Naive thymus-derived CD4-positive, alpha-beta T cell (primary cell): ENCODE measurements around the gene AMBRA1. TPM values are rescaled to one million over a fixed set of nuclear protein-coding genes. Genes with fewer than 3 reads are reported as not detected.

Experiments
- ATAC-seq: fragments of 150-1000 bp; cut with Tn5 transposase; 2 replicates; pipeline ENCODE4 v1.10.0; 2021; ENCODE audit warnings: mild to moderate bottlenecking, moderate library complexity
- CTCF ChIA-PET: fragments of 350-600 bp; sonication (Branson Sonifier 250); formaldehyde crosslinking; loops from one replicate; lab custom pipeline; 2021; ENCODE audit warnings: antibody characterized with exemption; lab: Charles Lee
- POLR2A ChIA-PET: fragments of 350-600 bp; sonication (Branson Sonifier 250); formaldehyde crosslinking; loops from one replicate; lab custom pipeline; 2021; ENCODE audit warnings: antibody characterized with exemption, inconsistent platforms; lab: Charles Lee
- DNase-seq, 9 donors: peaks; one replicate each; pipeline versions ENCODE4 v3.0.0 to v3.0.0-alpha.2; 2020 to 2022; ENCODE audit warnings: mixed read lengths in 1 of 9
- H3K27ac ChIP-seq: one replicate; pipeline ENCODE4 v1.7.0; 2013; ENCODE audit warnings: mild to moderate bottlenecking, low read depth, low read length, moderate library complexity
- H3K27me3 ChIP-seq, 2 donors: one replicate each; pipeline ENCODE4 v1.7.0; 2013; ENCODE audit warnings: low read length in 2 of 2, mild to moderate bottlenecking in 2 of 2, moderate library complexity in 2 of 2; ENCODE audit not compliant: control insufficient read depth in 2 of 2, insufficient read depth in 2 of 2
- H3K36me3 ChIP-seq, 3 experiments: 1 replicate in 2 of 3; 2 replicates in 1 of 3; pipeline ENCODE4 v1.7.0; 2013; ENCODE audit warnings: low read length in 3 of 3, mild to moderate bottlenecking in 3 of 3, moderate library complexity in 1 of 3; ENCODE audit not compliant: insufficient read depth in 3 of 3, control insufficient read depth in 2 of 3
- H3K4me1 ChIP-seq, 2 donors: one replicate each; pipeline ENCODE4 v1.7.0; 2013; ENCODE audit warnings: low read length in 2 of 2, mild to moderate bottlenecking in 2 of 2, moderate library complexity in 1 of 2; ENCODE audit not compliant: control insufficient read depth in 2 of 2, insufficient read depth in 2 of 2
- H3K4me3 ChIP-seq: 2 replicates; pipeline ENCODE4 v1.7.0; 2013; ENCODE audit warnings: mild to moderate bottlenecking, low read length
- H3K9me3 ChIP-seq, 3 experiments: 1 replicate in 2 of 3; 2 replicates in 1 of 3; pipeline ENCODE4 v1.7.0; 2013; ENCODE audit warnings: low read length in 3 of 3; ENCODE audit not compliant: control insufficient read depth in 2 of 3
- H3K27ac Mint-ChIP-seq, 9 donors: one replicate each; pipeline ENCODE4 v1.8.0; 2020 to 2022; ENCODE audit warnings: mixed read lengths in 9 of 9, mild to moderate bottlenecking in 8 of 9, moderate library complexity in 5 of 9, inconsistent platforms in 2 of 9
- H3K27me3 Mint-ChIP-seq, 5 donors: one replicate each; pipeline ENCODE4 v1.8.0; 2021 to 2022; ENCODE audit warnings: mixed read lengths in 5 of 5, mild to moderate bottlenecking in 1 of 5
- H3K36me3 Mint-ChIP-seq, 5 donors: one replicate each; pipeline ENCODE4 v1.8.0; 2020 to 2022; ENCODE audit warnings: mixed read lengths in 5 of 5, mild to moderate bottlenecking in 3 of 5, inconsistent platforms in 1 of 5
- H3K4me1 Mint-ChIP-seq, 7 donors: one replicate each; pipeline ENCODE4 v1.8.0; 2020 to 2022; ENCODE audit warnings: mixed read lengths in 7 of 7, mild to moderate bottlenecking in 3 of 7, inconsistent platforms in 1 of 7
- H3K4me3 Mint-ChIP-seq, 10 donors: one replicate each; pipeline ENCODE4 v1.8.0; 2020 to 2022; ENCODE audit warnings: mild to moderate bottlenecking in 10 of 10, mixed read lengths in 10 of 10, moderate library complexity in 6 of 10, inconsistent platforms in 2 of 10
- H3K9me3 Mint-ChIP-seq, 11 donors: one replicate each; pipeline ENCODE4 v1.8.0; 2020 to 2022; ENCODE audit warnings: mixed read lengths in 11 of 11, mild to moderate bottlenecking in 4 of 11, inconsistent platforms in 1 of 11, moderate library complexity in 1 of 11
- intact Hi-C, 2 donors: fragments of 100-400 bp; cut with micrococcal nuclease; formaldehyde crosslinking; loops; one replicate each; pipeline ENCODE4 v1.15.1; 2023
- polyA plus RNA-seq, 2 donors: library from polyadenylated mRNA; unstranded; fragments of 300-500 nt; fragmentation: Illumina TruSeq; gene quantifications; one replicate each; pipeline ENCODE4 v1.2.3, GENCODE V29; 2021
- total RNA-seq, 6 experiments: library from RNA in 5 of 6; stranded (reverse) in 5 of 6; gene quantifications; 1 replicate in 5 of 6; 2 replicates in 1 of 6; pipeline ENCODE4 v1.2.3 and lab custom pipeline; 2021 to 2026

Gene AMBRA1
- total and polyA plus RNA-seq, 7 experiments from 2014 or later = 8.9 to 48.7 (median 41.2) TPM

DNA sequence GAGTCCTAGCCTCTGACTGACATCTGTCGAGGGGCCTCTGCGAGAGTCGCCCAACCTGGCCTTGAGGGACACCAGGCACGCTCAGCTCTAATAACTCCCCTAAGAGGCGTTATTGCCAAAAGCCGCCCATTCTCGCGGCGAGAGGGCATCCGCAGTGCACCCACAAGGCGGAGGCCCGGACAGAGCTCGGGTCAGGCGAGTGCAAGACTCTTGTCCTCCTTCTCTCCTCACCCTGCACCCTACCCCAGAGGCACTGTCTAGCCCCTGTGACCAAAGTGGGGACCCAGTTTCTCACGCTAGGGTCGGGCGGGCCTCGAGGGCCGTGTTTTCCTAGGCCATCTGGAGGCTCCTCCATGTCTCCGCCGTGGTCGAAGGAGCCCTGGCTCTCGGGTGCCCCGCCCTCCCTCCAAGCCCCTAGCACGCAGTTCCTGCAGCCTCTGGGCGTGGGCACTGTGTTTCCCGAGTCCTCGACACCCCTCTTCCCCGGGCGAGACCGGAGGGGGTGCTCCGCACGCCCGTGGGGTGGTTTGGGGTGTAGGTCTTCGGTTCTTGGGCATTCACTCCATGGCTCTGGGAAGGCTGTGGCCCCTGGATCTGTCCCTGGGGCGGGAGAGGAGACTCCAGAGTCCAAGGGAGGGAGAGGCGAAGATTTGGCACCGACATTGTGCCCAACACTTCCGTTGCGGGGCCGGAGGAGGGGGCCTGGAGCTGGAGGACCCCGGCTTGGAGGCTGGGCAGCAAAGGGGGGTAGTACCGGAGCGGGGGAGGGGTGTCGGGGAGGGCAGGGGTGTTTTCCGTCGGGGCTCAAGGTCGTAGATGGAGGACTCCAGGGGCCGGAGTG, 203.3 kb downstream of the AMBRA1 start:
- peaks cover 0 to 21% of the 10 kb centered on the region in 2 donors for H3K27me3 ChIP-seq
- H3K4me3 ChIP-seq = no peak overlapping the region
- no peaks in the 10 kb centered on the region for H3K9me3 ChIP-seq
- Mint-ChIP-seq H3K9me3 (peaks cover 0 to 4% (median 0%) of the 10 kb centered on the region in 11 donors), H3K27me3 (peaks cover 45 to 63% (median 55%) of the 10 kb centered on the region in 5 donors), H3K36me3 (peaks cover 0 to 2% (median 0%) of the 10 kb centered on the region in 5 donors), H3K4me1 (peaks cover 7 to 35% (median 27%) of the 10 kb centered on the region in 7 donors), H3K4me3 (peak overlapping the region; percentile 36 to 72 (median 54)), H3K27ac (peak overlapping the region in 1 of 9 donors; percentile 56)
- ChIA-PET CTCF (no interaction called here), POLR2A (no interaction called here)
- intact Hi-C loops = loop anchor here in 1 of 2 donors (5.0 kb wide), 1 partner anchor 227 kb away; the partner anchor contains the start of genes ATG13 and HARBI1
- H3K4me1 ChIP-seq = peaks cover 14 to 21% of the 10 kb centered on the region in 2 donors
- ATAC-seq = no peak
- H3K27ac ChIP-seq = no peak overlapping the region
- DNase-seq = no peak
- no peaks in the 10 kb centered on the region for H3K36me3 ChIP-seq

DNA sequence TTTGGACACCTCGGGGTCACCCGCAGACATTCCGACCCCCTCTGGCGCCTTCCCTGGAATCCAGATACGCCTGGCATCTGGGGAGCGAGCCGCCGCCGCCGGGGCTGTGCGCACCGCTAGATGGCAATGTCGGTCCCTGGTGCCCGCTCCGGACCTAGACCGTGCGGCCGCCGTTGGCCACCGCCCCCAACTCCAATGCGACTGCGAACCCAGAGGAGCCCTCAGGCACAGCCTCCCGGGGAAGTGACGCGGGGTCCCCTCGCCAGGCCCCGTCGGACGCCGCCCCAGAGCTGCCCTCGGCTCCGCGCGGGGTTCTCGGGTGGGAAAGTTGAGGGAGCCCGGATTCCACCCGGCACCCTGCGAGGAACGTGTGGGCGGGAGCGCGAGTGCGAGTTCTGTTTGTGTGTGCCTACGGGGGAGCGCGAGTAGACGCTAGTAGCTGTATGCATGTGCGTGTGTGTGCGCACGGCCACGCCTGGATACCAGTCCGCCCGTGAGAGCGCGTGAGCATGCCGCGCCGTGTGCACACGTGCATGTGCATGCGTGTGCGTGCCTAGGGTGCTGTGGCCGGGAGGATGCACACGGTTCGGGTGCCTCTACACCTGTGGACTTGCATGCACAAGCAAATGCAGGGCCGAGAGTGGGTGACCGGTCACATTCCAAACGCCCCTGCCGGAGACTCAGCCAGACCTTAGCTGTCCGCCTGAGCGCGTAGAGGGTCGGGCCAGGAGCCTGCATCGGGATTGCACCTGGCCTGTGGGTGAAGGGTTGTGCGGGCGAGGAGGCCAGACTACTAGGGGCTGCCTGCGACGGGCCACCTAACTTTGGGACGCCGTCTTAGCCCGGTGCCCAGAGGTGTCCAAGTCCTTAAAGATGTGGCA, 204.1 kb downstream of the AMBRA1 start:
- H3K4me3 Mint-ChIP-seq = peak overlapping the region in 9 of 10 donors; percentile 38 to 72 (median 54)
- peaks cover 45 to 70% (median 58%) of the 10 kb centered on the region in 5 donors for H3K27me3 Mint-ChIP-seq
- peaks cover 7 to 35% (median 27%) of the 10 kb centered on the region in 7 donors for H3K4me1 Mint-ChIP-seq
- ATAC-seq (peak; percentile 48), DNase-seq (peak in 1 of 9 donors; percentile 76)
- Histone ChIP-seq H3K4me1 (peaks cover 14 to 21% of the 10 kb centered on the region in 2 donors), H3K4me3 (no peak overlapping the region), H3K27me3 (peaks cover 0 to 21% of the 10 kb centered on the region in 2 donors), H3K27ac (no peak overlapping the region), H3K9me3 (no peaks in the 10 kb centered on the region), H3K36me3 (no peaks in the 10 kb centered on the region)
- POLR2A ChIA-PET = interaction anchor here (1.4 kb wide), 1 partner anchor 50 kb away, joined by 4 read pairs; no protein-coding TSS in a partner anchor
- H3K9me3 Mint-ChIP-seq = peaks cover 0 to 4% (median 0%) of the 10 kb centered on the region in 11 donors
- H3K36me3 Mint-ChIP-seq = peaks cover 0 to 2% (median 0%) of the 10 kb centered on the region in 5 donors
- H3K27ac Mint-ChIP-seq = no peak overlapping the region
- CTCF ChIA-PET = interaction anchor here (1.1 to 2.1 kb wide), 3 partner anchors 30 to 228 kb away, joined by 3 to 5 read pairs (median 3); partner anchors contain the start of gene ATG13
- intact Hi-C loops = loop anchor here (1.0 to 10.0 kb wide), 6 partner anchors 41 to 285 kb away; partner anchors contain the start of genes ATG13 (in 1 of the 2) and HARBI1 (in 1 of the 2)

DNA sequence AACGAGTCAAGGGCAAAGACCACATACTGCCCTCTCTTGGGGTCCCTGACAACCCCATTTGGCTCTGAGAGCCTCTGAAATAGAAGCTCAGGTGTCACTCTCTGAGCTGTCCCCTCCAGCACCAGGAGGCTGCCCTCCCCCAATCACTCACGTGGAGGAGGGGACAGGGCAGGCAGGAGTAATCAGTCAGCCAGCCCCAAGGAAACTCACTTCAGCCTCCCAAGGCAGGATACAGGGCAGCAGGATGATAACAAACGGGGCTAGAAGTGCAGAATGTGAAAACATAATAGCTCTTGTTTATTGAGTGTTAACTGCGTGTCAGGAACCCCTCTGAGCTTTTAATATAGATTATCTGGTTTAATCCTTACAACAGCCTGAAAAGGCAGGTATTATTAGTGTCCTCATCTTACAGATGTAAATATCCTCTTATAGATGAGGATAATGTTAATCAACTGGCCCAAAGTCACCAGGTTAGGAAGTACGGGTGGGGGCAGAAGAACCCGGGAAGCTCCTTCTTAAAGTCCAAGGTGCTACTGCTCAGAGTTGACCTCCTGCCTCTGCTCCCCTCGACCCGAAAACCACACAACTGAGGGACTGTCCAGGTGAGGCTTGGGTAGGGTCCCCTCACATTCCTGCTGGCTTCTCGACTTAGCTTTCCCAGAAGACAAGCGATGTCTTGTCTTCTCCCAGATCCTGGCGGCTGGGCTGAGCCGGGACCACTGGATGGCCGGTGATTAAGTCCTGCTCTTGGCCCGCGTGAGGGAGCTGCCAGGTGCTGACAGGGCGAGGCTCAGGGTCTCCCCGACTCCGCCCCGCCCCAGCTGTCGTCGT, 205.0 kb downstream of the AMBRA1 start:
- intact Hi-C loops = loop anchor here (1.0 to 10.0 kb wide), 5 partner anchors 40 to 286 kb away; no protein-coding TSS in a partner anchor
- POLR2A ChIA-PET = interaction anchor here (0.8 to 1.4 kb wide), 2 partner anchors 30 to 49 kb away, joined by 3 to 4 read pairs; no protein-coding TSS in a partner anchor
- Mint-ChIP-seq H3K4me3 (peak overlapping the region in 7 of 10 donors; percentile 6 to 72 (median 54)), H3K27me3 (peaks cover 45 to 73% (median 58%) of the 10 kb centered on the region in 5 donors), H3K9me3 (peaks cover 0 to 4% (median 0%) of the 10 kb centered on the region in 11 donors), H3K27ac (no peak overlapping the region), H3K4me1 (peaks cover 7 to 35% (median 27%) of the 10 kb centered on the region in 7 donors), H3K36me3 (peaks cover 0 to 2% (median 0%) of the 10 kb centered on the region in 5 donors)
- Histone ChIP-seq H3K9me3 (no peaks in the 10 kb centered on the region), H3K27me3 (peaks cover 3 to 21% of the 10 kb centered on the region in 2 donors), H3K27ac (no peak overlapping the region), H3K36me3 (no peaks in the 10 kb centered on the region), H3K4me3 (no peak overlapping the region), H3K4me1 (peaks cover 14 to 21% of the 10 kb centered on the region in 2 donors)
- DNase-seq = no peak
- CTCF ChIA-PET = interaction anchor here (0.7 to 2.1 kb wide), 6 partner anchors 29 to 229 kb away, joined by 3 to 5 read pairs (median 3); partner anchors contain the start of gene ATG13
- ATAC-seq = no peak

DNA sequence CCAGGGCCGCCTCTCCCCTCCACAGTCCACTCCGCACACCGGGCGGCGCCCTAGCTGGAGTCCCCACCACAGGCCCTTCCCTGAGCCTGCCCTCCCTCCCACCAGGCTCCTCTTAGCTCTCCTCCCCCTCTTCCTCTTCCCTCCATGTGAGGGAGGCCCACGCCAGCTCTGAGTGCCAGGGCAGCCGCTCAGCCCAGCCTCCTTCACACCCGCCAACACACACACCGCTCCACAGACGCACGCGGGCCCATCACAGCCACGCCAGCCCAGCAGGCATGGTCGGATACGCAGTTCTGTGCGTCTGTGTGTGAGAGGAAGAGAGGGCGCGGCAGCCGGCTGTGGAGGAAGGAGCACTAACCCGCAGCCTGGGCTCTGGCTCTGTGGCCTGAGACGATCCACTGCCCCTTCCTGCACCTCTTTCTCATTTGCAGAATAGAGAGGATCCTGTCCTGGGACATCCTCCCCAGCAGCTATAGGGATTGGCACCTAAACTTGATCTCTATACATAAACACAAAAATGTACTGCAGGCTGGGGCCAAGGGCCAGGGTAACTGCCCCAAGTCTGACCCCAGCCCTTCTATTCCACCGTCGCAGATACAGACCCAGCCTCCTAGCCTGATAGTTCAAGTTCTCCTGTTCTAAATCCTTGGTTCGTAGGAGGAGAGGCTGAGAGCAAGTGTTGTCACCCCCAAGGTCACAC, 205.8 kb downstream of the AMBRA1 start:
- ChIA-PET POLR2A (interaction anchor here (0.8 to 1.4 kb wide), 2 partner anchors 11 to 31 kb away, joined by 3 to 6 read pairs; no protein-coding TSS in a partner anchor), CTCF (interaction anchor here (0.5 to 2.1 kb wide), 8 partner anchors 19 to 1783 kb away, joined by 3 to 5 read pairs (median 3); no protein-coding TSS in a partner anchor)
- no peak overlapping the region for H3K4me3 ChIP-seq
- H3K27me3 Mint-ChIP-seq = peaks cover 40 to 74% (median 53%) of the 10 kb centered on the region in 5 donors
- peaks cover 0 to 2% (median 0%) of the 10 kb centered on the region in 11 donors for H3K9me3 Mint-ChIP-seq
- no peaks in the 10 kb centered on the region for H3K9me3 ChIP-seq
- no peak overlapping the region for H3K27ac ChIP-seq
- H3K4me1 Mint-ChIP-seq = peaks cover 7 to 30% (median 24%) of the 10 kb centered on the region in 7 donors
- no peak overlapping the region for H3K27ac Mint-ChIP-seq
- peaks cover 0 to 2% (median 0%) of the 10 kb centered on the region in 5 donors for H3K36me3 Mint-ChIP-seq
- peak overlapping the region in 4 of 10 donors; percentile 10 to 74 (median 42) for H3K4me3 Mint-ChIP-seq
- peaks cover 13 to 18% of the 10 kb centered on the region in 2 donors for H3K4me1 ChIP-seq
- H3K36me3 ChIP-seq = no peaks in the 10 kb centered on the region
- peaks cover 4 to 21% of the 10 kb centered on the region in 2 donors for H3K27me3 ChIP-seq
- DNase-seq (no peak), ATAC-seq (no peak)
- intact Hi-C loops = loop anchor here in 1 of 2 donors (2.0 to 10.0 kb wide), 3 partner anchors 39 to 287 kb away; no protein-coding TSS in a partner anchor

DNA sequence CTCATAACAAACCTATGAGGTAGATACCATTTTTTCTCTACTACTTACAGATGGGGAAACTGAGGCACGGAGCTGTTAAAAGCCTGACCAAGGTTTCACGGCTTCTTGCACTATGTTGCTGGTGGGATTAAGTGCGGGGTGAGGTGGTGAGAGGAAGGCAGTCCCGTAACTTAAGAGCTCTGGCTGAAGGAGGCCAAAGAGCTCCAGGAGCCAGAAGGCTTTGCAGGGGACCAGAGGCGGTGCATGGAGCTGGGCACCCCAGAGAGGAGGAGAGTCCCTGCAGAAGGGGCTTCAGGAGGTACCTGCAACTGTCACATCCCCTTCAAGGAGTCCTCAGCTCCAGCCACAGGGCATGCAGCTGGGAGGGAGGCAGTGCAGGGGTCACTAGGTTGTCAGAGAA, 206.4 kb downstream of the AMBRA1 start:
- H3K27me3 Mint-ChIP-seq = peaks cover 34 to 68% (median 48%) of the 10 kb centered on the region in 5 donors
- intact Hi-C loops = loop anchor here in 1 of 2 donors (10.0 kb wide), 1 partner anchor 287 kb away; no protein-coding TSS in a partner anchor
- Histone ChIP-seq H3K27me3 (peaks cover 4 to 21% of the 10 kb centered on the region in 2 donors), H3K9me3 (no peaks in the 10 kb centered on the region), H3K36me3 (no peaks in the 10 kb centered on the region), H3K4me1 (peaks cover 11 to 17% of the 10 kb centered on the region in 2 donors), H3K27ac (no peak overlapping the region), H3K4me3 (no peak overlapping the region)
- H3K4me1 Mint-ChIP-seq = peaks cover under 1 to 24% (median 19%) of the 10 kb centered on the region in 7 donors
- ATAC-seq (no peak), DNase-seq (no peak)
- H3K4me3 Mint-ChIP-seq = no peak overlapping the region
- peaks cover 0 to 2% (median 0%) of the 10 kb centered on the region in 11 donors for H3K9me3 Mint-ChIP-seq
- ChIA-PET CTCF (interaction anchor here (0.5 to 2.1 kb wide), 4 partner anchors 19 to 1784 kb away, joined by 3 to 5 read pairs (median 3); no protein-coding TSS in a partner anchor), POLR2A (interaction anchor here (1.4 kb wide), 1 partner anchor 10 kb away, joined by 6 read pairs; no protein-coding TSS in a partner anchor)
- no peaks in the 10 kb centered on the region for H3K36me3 Mint-ChIP-seq
- peak overlapping the region in 1 of 9 donors; percentile 48 for H3K27ac Mint-ChIP-seq
